KMS-11 (cell line): ENCODE results near the gene ZMIZ2.

Experiments used
- H2AFZ ChIP-seq: fragments of 200-600 bp; sonication (generic); 2 replicates; pipeline ENCODE4 v1.6.1; 2016; ENCODE audit warnings: antibody characterized with exemption, mixed run types, low read depth
- H3K27ac ChIP-seq: fragments of 200-600 bp; sonication (generic); 2 replicates; pipeline ENCODE4 v1.6.1; 2016; ENCODE audit warnings: mild to moderate bottlenecking, mixed run types
- H3K27me3 ChIP-seq: fragments of 200-600 bp; sonication (generic); 2 replicates; pipeline ENCODE4 v1.6.1; 2017; ENCODE audit warnings: mild to moderate bottlenecking, low read depth, mixed run types, moderate library complexity; ENCODE audit not compliant: insufficient read depth
- H3K36me3 ChIP-seq: fragments of 200-600 bp; sonication (generic); 2 replicates; pipeline ENCODE4 v1.6.1; 2017; ENCODE audit warnings: mild to moderate bottlenecking, mixed run types; ENCODE audit not compliant: insufficient read depth
- H3K4me1 ChIP-seq: fragments of 200-600 bp; sonication (generic); 2 replicates; pipeline ENCODE4 v1.6.1; 2016; ENCODE audit warnings: mild to moderate bottlenecking, low read depth, mixed run types; ENCODE audit not compliant: poor library complexity, severe bottlenecking
- H3K4me2 ChIP-seq: fragments of 200-600 bp; sonication (generic); 2 replicates; pipeline ENCODE4 v1.7.0; 2016; ENCODE audit warnings: mild to moderate bottlenecking, mixed run types
- H3K4me3 ChIP-seq: fragments of 200-600 bp; sonication (generic); IDR thresholded peaks from 2 replicates; pipeline ENCODE4 v1.6.1; 2017; ENCODE audit warnings: low read depth, low read length, mixed read lengths; ENCODE audit not compliant: insufficient read depth
- H3K79me2 ChIP-seq: fragments of 200-600 bp; sonication (generic); 2 replicates; pipeline ENCODE4 v1.6.1; 2016; ENCODE audit warnings: low read depth, mixed run types; ENCODE audit not compliant: insufficient read depth
- H3K9ac ChIP-seq: fragments of 200-600 bp; sonication (generic); 2 replicates; pipeline ENCODE4 v1.6.1; 2016; ENCODE audit warnings: mild to moderate bottlenecking, mixed run types
- H4K20me1 ChIP-seq: fragments of 200-600 bp; sonication (generic); 2 replicates; pipeline ENCODE4 v1.6.1; 2016; ENCODE audit warnings: mild to moderate bottlenecking, mixed run types; ENCODE audit not compliant: insufficient read depth
- CTCF ChIP-seq: fragments of 200-600 bp; sonication (generic); conservative IDR thresholded peaks from 2 replicates; pipeline ENCODE4 v1.6.1; 2017; ENCODE audit warnings: low read depth, mild to moderate bottlenecking, antibody characterized with exemption, low read length, moderate library complexity, mixed read lengths

Gene ZMIZ2

GRCh38 chr7:44765579-44766415 is 17.1 kb downstream of the ZMIZ2 start:
- Histone ChIP-seq H3K4me2 (no peak overlapping the region; the same call in 1 of the 2 replicates), H3K4me3 (no peak overlapping the region), H2AFZ (no peak overlapping the region), H3K79me2 (no peaks in the 10 kb centered on the region), H3K4me1 (peaks cover 50% of the 10 kb centered on the region), H3K27me3 (no peaks in the 10 kb centered on the region), H3K9ac (no peak overlapping the region), H3K27ac (no peak overlapping the region), H3K36me3 (peaks cover 6% of the 10 kb centered on the region; the same call in 1 of the 2 replicates), H4K20me1 (peaks cover 6% of the 10 kb centered on the region; the same call in 1 of the 2 replicates)
- no peak for TF ChIP-seq CTCF

GRCh38 chr7:44766416-44766801 is 17.8 kb downstream of the ZMIZ2 start:
- Histone ChIP-seq H3K4me1 (peaks cover 52% of the 10 kb centered on the region), H3K9ac (no peak overlapping the region), H3K36me3 (peaks cover 6% of the 10 kb centered on the region; the same call in 1 of the 2 replicates), H3K27me3 (no peaks in the 10 kb centered on the region), H2AFZ (no peak overlapping the region), H3K79me2 (no peaks in the 10 kb centered on the region), H3K4me2 (no peak overlapping the region; the same call in 1 of the 2 replicates), H3K4me3 (no peak overlapping the region), H4K20me1 (peaks cover 6% of the 10 kb centered on the region; the same call in 1 of the 2 replicates), H3K27ac (no peak overlapping the region)
- TF ChIP-seq CTCF = no peak

- H3K4me1 ChIP-seq = peaks cover 52% of the 10 kb centered on the region
- no peak overlapping the region for H2AFZ ChIP-seq
- no peaks in the 10 kb centered on the region for H3K79me2 ChIP-seq
- peak overlapping the region; percentile 24; the same call in 1 of the 2 replicates for H3K4me2 ChIP-seq
- H3K27me3 ChIP-seq = no peaks in the 10 kb centered on the region
- no peak for TF ChIP-seq CTCF
- no peak overlapping the region for H3K4me3 ChIP-seq
- H3K36me3 ChIP-seq = peaks cover 6% of the 10 kb centered on the region; the same call in 1 of the 2 replicates
- peak overlapping the region; percentile 17; the same call in 1 of the 2 replicates for H3K27ac ChIP-seq
- peaks cover 6% of the 10 kb centered on the region; the same call in 1 of the 2 replicates for H4K20me1 ChIP-seq
- H3K9ac ChIP-seq = no peak overlapping the region
These were observed 18.7 kb downstream of the ZMIZ2 start for GRCh38 chr7:44767134-44767911.

GRCh38 chr7:44767912-44768627 is 19.4 kb downstream of the ZMIZ2 start:
- Histone ChIP-seq H3K79me2 (no peaks in the 10 kb centered on the region), H3K4me2 (peak overlapping the region; percentile 24), H3K36me3 (peaks cover 6% of the 10 kb centered on the region; the same call in 1 of the 2 replicates), H2AFZ (no peak overlapping the region), H3K9ac (no peak overlapping the region), H4K20me1 (peaks cover 6% of the 10 kb centered on the region; the same call in 1 of the 2 replicates), H3K27ac (peak overlapping the region; percentile 17; the same call in 1 of the 2 replicates), H3K4me3 (no peak overlapping the region), H3K27me3 (no peaks in the 10 kb centered on the region), H3K4me1 (peaks cover 52% of the 10 kb centered on the region)
- TF ChIP-seq CTCF = no peak
